Suprapubic skin (tissue), 4 donors: ENCODE results near the gene UVRAG.

Experiments used
- POLR2A ChIP-seq, 2 donors: fragments of 450-650 bp; IDR thresholded peaks; one replicate each; pipeline ENCODE4 v1.6.1; 2017; ENCODE audit warnings: antibody characterized with exemption in 2 of 2, mild to moderate bottlenecking in 2 of 2, moderate library complexity in 2 of 2
- POLR2AphosphoS5 ChIP-seq, 3 donors: sonication (generic); formaldehyde crosslinking; IDR thresholded peaks; one replicate each; pipeline ENCODE4 v1.6.1; 2017; ENCODE audit warnings: antibody characterized with exemption in 3 of 3
- TF ChIP-seq, protein P1 (sequence below), 2 donors: fragments of 200-600 bp in 1 of 2; fragments of 450-650 bp in 1 of 2; sonication (generic) in 1 of 2; IDR thresholded peaks; one replicate each; pipeline ENCODE4 v1.5.1; 2016 to 2019; ENCODE audit warnings: antibody characterized with exemption in 2 of 2, mild to moderate bottlenecking in 1 of 2, moderate library complexity in 1 of 2

DNA sequence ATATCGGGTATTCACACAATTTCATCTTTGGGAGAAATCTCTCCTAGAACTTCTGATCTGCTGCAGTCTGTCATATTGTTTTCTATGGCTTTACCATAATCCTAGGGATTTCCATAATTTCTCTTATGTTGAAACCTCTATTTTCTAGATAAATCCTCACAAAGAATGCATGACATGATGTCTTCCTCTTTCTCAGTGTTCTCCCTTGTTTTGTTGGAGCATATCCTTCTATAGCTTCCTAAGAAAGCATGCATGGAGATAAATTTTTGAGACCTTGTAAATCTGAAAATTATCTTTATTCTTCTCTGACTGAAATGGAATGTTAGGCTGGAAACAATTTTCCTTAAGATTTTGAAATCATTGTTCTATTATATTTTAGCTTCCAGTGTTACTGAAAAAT, 275.8 kb downstream of the UVRAG start:
- TF ChIP-seq, protein P1, sequence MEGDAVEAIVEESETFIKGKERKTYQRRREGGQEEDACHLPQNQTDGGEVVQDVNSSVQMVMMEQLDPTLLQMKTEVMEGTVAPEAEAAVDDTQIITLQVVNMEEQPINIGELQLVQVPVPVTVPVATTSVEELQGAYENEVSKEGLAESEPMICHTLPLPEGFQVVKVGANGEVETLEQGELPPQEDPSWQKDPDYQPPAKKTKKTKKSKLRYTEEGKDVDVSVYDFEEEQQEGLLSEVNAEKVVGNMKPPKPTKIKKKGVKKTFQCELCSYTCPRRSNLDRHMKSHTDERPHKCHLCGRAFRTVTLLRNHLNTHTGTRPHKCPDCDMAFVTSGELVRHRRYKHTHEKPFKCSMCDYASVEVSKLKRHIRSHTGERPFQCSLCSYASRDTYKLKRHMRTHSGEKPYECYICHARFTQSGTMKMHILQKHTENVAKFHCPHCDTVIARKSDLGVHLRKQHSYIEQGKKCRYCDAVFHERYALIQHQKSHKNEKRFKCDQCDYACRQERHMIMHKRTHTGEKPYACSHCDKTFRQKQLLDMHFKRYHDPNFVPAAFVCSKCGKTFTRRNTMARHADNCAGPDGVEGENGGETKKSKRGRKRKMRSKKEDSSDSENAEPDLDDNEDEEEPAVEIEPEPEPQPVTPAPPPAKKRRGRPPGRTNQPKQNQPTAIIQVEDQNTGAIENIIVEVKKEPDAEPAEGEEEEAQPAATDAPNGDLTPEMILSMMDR (IDR thresholded peaks at IDR 0.05), result no peak
- TF ChIP-seq POLR2A (IDR thresholded peaks at IDR 0.05), result no peak
- TF ChIP-seq POLR2AphosphoS5 (IDR thresholded peaks at IDR 0.05), result no peak
